ENCODE results near the gene DNAH3.
"Not testable (repeated sequence)": the region's sequence is repeated elsewhere in the genome, so short reads cannot be mapped to it uniquely, and the experiment has no call there.

Gene DNAH3

GRCh38 chr16:21130811-21131210 is 19.8 kb downstream of the DNAH3 start:
- in situ Hi-C loops (cut with HindIII; ENCODE audit: low sequenced_read_pairs) = no loop called here

- in situ Hi-C loops (cut with HindIII; ENCODE audit: low sequenced_read_pairs) = no loop called here
Measured at GRCh38 chr16:21128991-21129390, 21.7 kb downstream of the DNAH3 start.

GRCh38 chr16:21126518-21126917 is 24.1 kb downstream of the DNAH3 start:
- in situ Hi-C loops (cut with HindIII; ENCODE audit: low sequenced_read_pairs) = no loop called here

GRCh38 chr16:21125191-21125590 is 25.5 kb downstream of the DNAH3 start:
- in situ Hi-C loops (cut with HindIII; ENCODE audit: low sequenced_read_pairs) = no loop called here

- in situ Hi-C loops (cut with HindIII; ENCODE audit: low sequenced_read_pairs) = no loop called here
Measured at GRCh38 chr16:21120976-21121520, 29.6 kb downstream of the DNAH3 start.

- in situ Hi-C loops (cut with HindIII; ENCODE audit: low sequenced_read_pairs) = no loop called here
Measured at GRCh38 chr16:21117567-21117966, 33.1 kb downstream of the DNAH3 start.

- in situ Hi-C loops (cut with HindIII; ENCODE audit: low sequenced_read_pairs) = no loop called here
Measured at GRCh38 chr16:21116148-21116693, 34.4 kb downstream of the DNAH3 start.

GRCh38 chr16:21115551-21115950 is 35.1 kb downstream of the DNAH3 start:
- in situ Hi-C loops (cut with HindIII; ENCODE audit: low sequenced_read_pairs) = not testable (repeated sequence)

- in situ Hi-C loops (cut with HindIII; ENCODE audit: low sequenced_read_pairs) = no loop called here
Measured at GRCh38 chr16:21103941-21104860, 46.4 kb downstream of the DNAH3 start.

GRCh38 chr16:21101631-21102420 is 48.8 kb downstream of the DNAH3 start:
- in situ Hi-C loops (cut with HindIII; ENCODE audit: low sequenced_read_pairs) = no loop called here

GRCh38 chr16:21100447-21100846 is 50.2 kb downstream of the DNAH3 start:
- in situ Hi-C loops (cut with HindIII; ENCODE audit: low sequenced_read_pairs) = no loop called here

GRCh38 chr16:21097151-21097550 is 53.5 kb downstream of the DNAH3 start:
- in situ Hi-C loops (cut with HindIII; ENCODE audit: low sequenced_read_pairs) = no loop called here

GRCh38 chr16:21094719-21095118 is 55.9 kb downstream of the DNAH3 start:
- in situ Hi-C loops (cut with HindIII; ENCODE audit: low sequenced_read_pairs) = not testable (repeated sequence)

- in situ Hi-C loops (cut with HindIII; ENCODE audit: low sequenced_read_pairs) = no loop called here
Measured at GRCh38 chr16:21092951-21093350, 57.7 kb downstream of the DNAH3 start.

GRCh38 chr16:21088646-21089538 is 61.8 kb downstream of the DNAH3 start:
- in situ Hi-C loops (cut with HindIII; ENCODE audit: low sequenced_read_pairs) = loop anchor here (10.0 kb wide), 1 partner anchor 234 kb away; no protein-coding TSS in a partner anchor

- in situ Hi-C loops (cut with HindIII; ENCODE audit: low sequenced_read_pairs) = loop anchor here (10.0 kb wide), 1 partner anchor 233 kb away; no protein-coding TSS in a partner anchor
Measured at GRCh38 chr16:21088143-21088542, 62.5 kb downstream of the DNAH3 start.

- in situ Hi-C loops (cut with HindIII; ENCODE audit: low sequenced_read_pairs) = loop anchor here (10.0 kb wide), 1 partner anchor 230 kb away; no protein-coding TSS in a partner anchor
Measured at GRCh38 chr16:21084631-21085225, 65.9 kb downstream of the DNAH3 start.

- in situ Hi-C loops (cut with HindIII; ENCODE audit: low sequenced_read_pairs) = loop anchor here (10.0 kb wide), 1 partner anchor 229 kb away; no protein-coding TSS in a partner anchor
Measured at GRCh38 chr16:21083729-21084268, 66.8 kb downstream of the DNAH3 start.

- in situ Hi-C loops (cut with HindIII; ENCODE audit: low sequenced_read_pairs) = loop anchor here (10.0 kb wide), 1 partner anchor 227 kb away; no protein-coding TSS in a partner anchor
Measured at GRCh38 chr16:21081329-21081728, 69.3 kb downstream of the DNAH3 start.
